Measurements from ENCODE around the gene COL26A1.
A peak's percentile ranks its signal among the peaks of the same experiment; 100 is the strongest.

Gene COL26A1

GRCh38 chr7:101537205-101537604, 174.5 kb downstream of the COL26A1 start:
- no peak for DNase-seq

GRCh38 chr7:101537935-101538595, 175.4 kb downstream of the COL26A1 start:
- no peak for DNase-seq

- peak in 4 of 5 experiments; percentile 25 to 32 (median 26) for DNase-seq
These were observed 176.2 kb downstream of the COL26A1 start for GRCh38 chr7:101538596-101539459.

- no peak for DNase-seq
These were observed 177.1 kb downstream of the COL26A1 start for GRCh38 chr7:101539784-101540183.

- peak; percentile 21 to 69 (median 50) for DNase-seq
These were observed 180.0 kb downstream of the COL26A1 start for GRCh38 chr7:101542527-101543241.

- no peak for DNase-seq
These were observed 180.6 kb downstream of the COL26A1 start for GRCh38 chr7:101543242-101543766.

GRCh38 chr7:101543846-101544245, 181.2 kb downstream of the COL26A1 start:
- DNase-seq, result no peak

GRCh38 chr7:101545441-101546190, 182.9 kb downstream of the COL26A1 start:
- DNase-seq, result no peak

- DNase-seq, result no peak
These were observed 183.7 kb downstream of the COL26A1 start for GRCh38 chr7:101546308-101546936.

- DNase-seq, result no peak
These were observed 184.6 kb downstream of the COL26A1 start for GRCh38 chr7:101547022-101547915.

GRCh38 chr7:101547916-101548661, 185.4 kb downstream of the COL26A1 start:
- no peak for DNase-seq

- DNase-seq, result no peak
These were observed 187.1 kb downstream of the COL26A1 start for GRCh38 chr7:101549734-101550133.

GRCh38 chr7:101550641-101551541, 188.2 kb downstream of the COL26A1 start:
- no peak for DNase-seq

- DNase-seq, result no peak
These were observed 190.5 kb downstream of the COL26A1 start for GRCh38 chr7:101553018-101553770.

- DNase-seq, result no peak
These were observed 191.2 kb downstream of the COL26A1 start for GRCh38 chr7:101553771-101554445.

- DNase-seq, result no peak
These were observed 192.1 kb downstream of the COL26A1 start for GRCh38 chr7:101554584-101555268.

All from T-helper 2 cell (primary cell).